SH-SY5Y (cell line): ENCODE data around the gene DNAI2.

Experiments used
- GATA2 ChIP-seq: IDR thresholded peaks from 2 replicates; pipeline ENCODE4 v1.6.1; 2011; ENCODE audit warnings: mild to moderate bottlenecking, low read depth, low read length
- GATA3 ChIP-seq: IDR thresholded peaks from 2 replicates; pipeline ENCODE4 v1.6.1; 2011; ENCODE audit warnings: low read depth, mild to moderate bottlenecking, low read length, moderate library complexity

DNA sequence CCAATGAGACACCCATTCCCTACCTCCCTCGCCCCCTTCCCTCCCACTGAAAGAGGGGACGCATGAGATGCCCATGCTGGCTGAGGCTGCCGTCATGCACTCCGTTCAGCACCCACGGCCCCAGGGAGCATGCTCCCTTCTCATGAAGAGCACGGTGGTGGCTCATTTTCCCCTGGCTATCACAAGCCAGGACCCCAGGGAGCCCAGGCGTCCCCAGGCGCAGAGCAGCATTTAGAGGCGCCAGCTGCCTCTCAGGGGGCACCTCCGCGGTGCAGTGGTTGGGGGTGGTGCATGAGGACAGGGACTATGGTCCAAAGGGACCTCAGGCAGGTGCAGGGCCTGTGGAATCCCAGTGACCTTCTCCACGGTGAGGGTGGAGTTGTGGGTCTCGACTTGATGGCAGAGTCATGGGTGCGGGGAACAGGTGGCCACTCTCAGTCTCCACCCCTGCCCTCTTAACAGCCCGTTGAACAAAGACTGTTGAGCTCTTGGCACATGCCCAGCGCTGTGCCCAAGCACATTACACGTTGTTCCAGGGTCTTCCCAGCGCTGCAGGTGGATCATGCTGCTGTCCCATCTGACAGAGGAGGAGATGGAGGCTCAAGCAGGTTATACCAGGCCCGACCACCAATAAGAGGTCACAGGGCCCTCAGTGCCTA lies 65.6 kb downstream of the DNAI2 start:
- TF ChIP-seq GATA3 (no peak), GATA2 (no peak)
